Measurements from ENCODE around the gene IBSP.

IBSP gene

GRCh38 chr4:87846226-87846625 lies 46.9 kb downstream of the IBSP start:
- no peak overlapping the region for H3K4ac ChIP-seq (ENCODE audit: low read depth, low read length)
- H4K8ac ChIP-seq (ENCODE audit: low read depth, low read length), result no peak overlapping the region
- H3K4me2 ChIP-seq (ENCODE audit: low read length), result no peak overlapping the region
- H3K4me1 ChIP-seq (ENCODE audit: control insufficient read depth in 1 of 2, insufficient read depth in 2 of 2, low read length in 2 of 2), result peaks cover 0 to 2% of the 10 kb centered on the region in 2 experiments
- WGBS (ENCODE audit: extremely low coverage, insufficient coverage, insufficient read length), result no CpG with 5 or more reads among the region's 5 CpGs
- no peak overlapping the region for H3K18ac ChIP-seq (ENCODE audit: low read length)
- H3K79me2 ChIP-seq (ENCODE audit: control insufficient read depth, insufficient read depth, low read length, poor library complexity), result no peaks in the 10 kb centered on the region
- H3K27ac ChIP-seq (ENCODE audit: low read depth, low read length), result no peak overlapping the region
- no peak for DNase-seq
- no peak overlapping the region for H2BK120ac ChIP-seq (ENCODE audit: insufficient read depth, low read length, poor library complexity)
- no peak overlapping the region for H3K9ac ChIP-seq (ENCODE audit: low read length)
- H3K4me3 ChIP-seq (ENCODE audit: low read depth, low read length), result no peak overlapping the region
- no peak overlapping the region for H2BK12ac ChIP-seq (ENCODE audit: low read length)
- H2AFZ ChIP-seq (ENCODE audit: insufficient read depth, low read length, poor library complexity), result no peak overlapping the region
- H3K36me3 ChIP-seq (ENCODE audit: control insufficient read depth in 1 of 2, insufficient read depth in 2 of 2, low read length in 2 of 2), result no peaks in the 10 kb centered on the region
- H3K27me3 ChIP-seq (ENCODE audit: insufficient read depth, low read length), result no peaks in the 10 kb centered on the region
- H4K91ac ChIP-seq (ENCODE audit: low read depth, low read length), result no peak overlapping the region
- no peak overlapping the region for H3K14ac ChIP-seq (ENCODE audit: low read length)
- no peak overlapping the region for H2AK5ac ChIP-seq (ENCODE audit: low read length)
- H2BK5ac ChIP-seq (ENCODE audit: low read depth, low read length, poor library complexity), result no peak overlapping the region
- no peak overlapping the region for H3K23ac ChIP-seq (ENCODE audit: low read length)
- H3K79me1 ChIP-seq (ENCODE audit: low read length), result no peaks in the 10 kb centered on the region
- H3K9me3 ChIP-seq (ENCODE audit: insufficient read depth, low read depth, low read length), result no peaks in the 10 kb centered on the region
- no peak overlapping the region for H4K12ac ChIP-seq (ENCODE audit: low read depth, low read length)

- WGBS (ENCODE audit: extremely low coverage, insufficient coverage, insufficient read length), result no CpG with 5 or more reads among the region's 15 CpGs
- Histone ChIP-seq H3K4me2 (ENCODE audit: low read length) (peak overlapping the region; percentile 32), H2AK5ac (ENCODE audit: low read length) (no peak overlapping the region), H3K14ac (ENCODE audit: low read length) (no peak overlapping the region), H3K36me3 (ENCODE audit: control insufficient read depth in 1 of 2, insufficient read depth in 2 of 2, low read length in 2 of 2) (no peaks in the 10 kb centered on the region), H3K4ac (ENCODE audit: low read depth, low read length) (no peak overlapping the region), H3K4me1 (ENCODE audit: control insufficient read depth in 1 of 2, insufficient read depth in 2 of 2, low read length in 2 of 2) (peaks cover 0 to 2% of the 10 kb centered on the region in 2 experiments), H3K27ac (ENCODE audit: low read depth, low read length) (no peak overlapping the region), H3K79me1 (ENCODE audit: low read length) (no peaks in the 10 kb centered on the region), H4K8ac (ENCODE audit: low read depth, low read length) (no peak overlapping the region), H3K18ac (ENCODE audit: low read length) (no peak overlapping the region), H3K79me2 (ENCODE audit: control insufficient read depth, insufficient read depth, low read length, poor library complexity) (no peaks in the 10 kb centered on the region), H2BK12ac (ENCODE audit: low read length) (no peak overlapping the region), H4K91ac (ENCODE audit: low read depth, low read length) (no peak overlapping the region), H2BK5ac (ENCODE audit: low read depth, low read length, poor library complexity) (no peak overlapping the region), H4K12ac (ENCODE audit: low read depth, low read length) (no peak overlapping the region), H3K23ac (ENCODE audit: low read length) (no peak overlapping the region), H2BK120ac (ENCODE audit: insufficient read depth, low read length, poor library complexity) (no peak overlapping the region), H3K9ac (ENCODE audit: low read length) (no peak overlapping the region), H3K4me3 (ENCODE audit: low read depth, low read length) (no peak overlapping the region), H3K9me3 (ENCODE audit: insufficient read depth, low read depth, low read length) (no peaks in the 10 kb centered on the region), H3K27me3 (ENCODE audit: insufficient read depth, low read length) (no peaks in the 10 kb centered on the region), H2AFZ (ENCODE audit: insufficient read depth, low read length, poor library complexity) (no peak overlapping the region)
- peak; percentile 16 to 73 for DNase-seq
These were observed 49.4 kb downstream of the IBSP start for GRCh38 chr4:87848622-87849351.

DNA sequence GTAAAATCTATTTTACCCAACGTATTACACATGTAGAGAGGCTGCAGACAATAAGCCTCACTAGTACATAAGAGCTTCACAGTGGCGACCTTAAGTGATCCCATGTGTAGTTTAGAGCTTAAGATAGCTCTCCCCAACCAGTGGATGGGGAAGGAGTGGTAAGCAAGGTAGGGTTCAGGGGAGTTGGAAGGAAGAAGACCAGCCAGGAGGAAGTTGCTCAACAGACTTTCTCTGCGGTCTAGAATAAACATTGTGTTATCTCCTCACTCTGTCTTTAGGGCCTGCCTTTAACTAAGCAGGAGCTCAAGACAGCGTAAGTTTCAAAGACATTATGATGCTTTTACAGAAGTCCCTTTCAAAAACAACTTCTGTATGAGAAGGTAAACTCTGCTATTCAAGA lies 50.3 kb downstream of the IBSP start:
- no peak for DNase-seq
- H3K27me3 ChIP-seq (ENCODE audit: insufficient read depth, low read length), result no peaks in the 10 kb centered on the region
- WGBS (ENCODE audit: extremely low coverage, insufficient coverage, insufficient read length), result no CpG with 5 or more reads among the region's 4 CpGs

DNA sequence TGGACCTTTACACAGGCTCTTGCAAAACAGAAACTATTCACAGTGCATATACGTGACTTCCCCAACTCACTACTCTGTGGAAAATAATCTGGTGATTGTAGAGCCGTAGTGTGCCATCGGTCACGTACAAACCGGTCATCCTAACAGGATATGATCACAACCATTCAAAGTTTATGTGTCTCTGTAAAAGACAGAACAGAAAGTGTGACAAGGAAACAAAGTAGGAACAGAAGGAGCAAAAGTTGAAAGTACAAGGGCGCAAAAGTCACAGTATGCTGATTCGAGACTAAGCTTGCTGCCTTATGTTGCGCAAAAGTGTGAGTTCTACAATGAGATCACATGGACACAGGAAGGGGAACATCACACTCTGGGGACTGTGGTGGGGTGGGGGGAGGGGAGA lies 52.0 kb downstream of the IBSP start:
- Histone ChIP-seq H2AFZ (ENCODE audit: insufficient read depth, low read length, poor library complexity) (no peak overlapping the region), H3K79me2 (ENCODE audit: control insufficient read depth, insufficient read depth, low read length, poor library complexity) (no peaks in the 10 kb centered on the region), H3K36me3 (ENCODE audit: control insufficient read depth in 1 of 2, insufficient read depth in 2 of 2, low read length in 2 of 2) (peaks cover 0 to 2% of the 10 kb centered on the region in 2 experiments), H4K12ac (ENCODE audit: low read depth, low read length) (no peak overlapping the region), H3K23ac (ENCODE audit: low read length) (no peak overlapping the region), H3K4me1 (ENCODE audit: control insufficient read depth in 1 of 2, insufficient read depth in 2 of 2, low read length in 2 of 2) (peaks cover 3 to 4% of the 10 kb centered on the region in 2 experiments), H3K9ac (ENCODE audit: low read length) (no peak overlapping the region), H3K14ac (ENCODE audit: low read length) (no peak overlapping the region), H2BK12ac (ENCODE audit: low read length) (no peak overlapping the region), H3K4me3 (ENCODE audit: low read depth, low read length) (no peak overlapping the region), H3K79me1 (ENCODE audit: low read length) (peaks cover 5% of the 10 kb centered on the region), H4K8ac (ENCODE audit: low read depth, low read length) (no peak overlapping the region), H3K27me3 (ENCODE audit: insufficient read depth, low read length) (no peaks in the 10 kb centered on the region), H3K18ac (ENCODE audit: low read length) (no peak overlapping the region), H2BK5ac (ENCODE audit: low read depth, low read length, poor library complexity) (no peak overlapping the region), H3K4me2 (ENCODE audit: low read length) (no peak overlapping the region), H3K27ac (ENCODE audit: low read depth, low read length) (no peak overlapping the region), H2AK5ac (ENCODE audit: low read length) (no peak overlapping the region), H2BK120ac (ENCODE audit: insufficient read depth, low read length, poor library complexity) (no peak overlapping the region), H4K91ac (ENCODE audit: low read depth, low read length) (no peak overlapping the region), H3K4ac (ENCODE audit: low read depth, low read length) (no peak overlapping the region), H3K9me3 (ENCODE audit: insufficient read depth, low read depth, low read length) (no peaks in the 10 kb centered on the region)
- no CpG with 5 or more reads among the region's 8 CpGs for WGBS (ENCODE audit: extremely low coverage, insufficient coverage, insufficient read length)
- peak; percentile 14 to 28 for DNase-seq

More for the DNA sequence above, 50.3 kb downstream of the IBSP start:
- Histone ChIP-seq H3K79me2 (ENCODE audit: control insufficient read depth, insufficient read depth, low read length, poor library complexity) (no peaks in the 10 kb centered on the region), H2BK5ac (ENCODE audit: low read depth, low read length, poor library complexity) (no peak overlapping the region), H4K91ac (ENCODE audit: low read depth, low read length) (no peak overlapping the region), H3K27ac (ENCODE audit: low read depth, low read length) (no peak overlapping the region), H2BK12ac (ENCODE audit: low read length) (peak overlapping the region; percentile 69), H3K14ac (ENCODE audit: low read length) (no peak overlapping the region), H3K4ac (ENCODE audit: low read depth, low read length) (no peak overlapping the region), H2AK5ac (ENCODE audit: low read length) (no peak overlapping the region), H3K4me2 (ENCODE audit: low read length) (no peak overlapping the region), H4K8ac (ENCODE audit: low read depth, low read length) (no peak overlapping the region), H3K9me3 (ENCODE audit: insufficient read depth, low read depth, low read length) (no peaks in the 10 kb centered on the region), H3K79me1 (ENCODE audit: low read length) (no peaks in the 10 kb centered on the region), H3K4me3 (ENCODE audit: low read depth, low read length) (no peak overlapping the region), H3K18ac (ENCODE audit: low read length) (no peak overlapping the region), H3K36me3 (ENCODE audit: control insufficient read depth in 1 of 2, insufficient read depth in 2 of 2, low read length in 2 of 2) (no peaks in the 10 kb centered on the region), H3K9ac (ENCODE audit: low read length) (no peak overlapping the region), H3K4me1 (ENCODE audit: control insufficient read depth in 1 of 2, insufficient read depth in 2 of 2, low read length in 2 of 2) (peaks cover 0 to 2% of the 10 kb centered on the region in 2 experiments), H3K23ac (ENCODE audit: low read length) (no peak overlapping the region), H2AFZ (ENCODE audit: insufficient read depth, low read length, poor library complexity) (no peak overlapping the region), H4K12ac (ENCODE audit: low read depth, low read length) (no peak overlapping the region), H2BK120ac (ENCODE audit: insufficient read depth, low read length, poor library complexity) (no peak overlapping the region)
